ENCODE data around the gene UPF3A. TPM values are rescaled to one million over a fixed set of nuclear protein-coding genes. Genes with fewer than 3 reads are reported as not detected.

UPF3A gene
- total RNA-seq, 4 donors from 2014 or later = 19.1 to 42.5 (median 25.6) TPM

DNA sequence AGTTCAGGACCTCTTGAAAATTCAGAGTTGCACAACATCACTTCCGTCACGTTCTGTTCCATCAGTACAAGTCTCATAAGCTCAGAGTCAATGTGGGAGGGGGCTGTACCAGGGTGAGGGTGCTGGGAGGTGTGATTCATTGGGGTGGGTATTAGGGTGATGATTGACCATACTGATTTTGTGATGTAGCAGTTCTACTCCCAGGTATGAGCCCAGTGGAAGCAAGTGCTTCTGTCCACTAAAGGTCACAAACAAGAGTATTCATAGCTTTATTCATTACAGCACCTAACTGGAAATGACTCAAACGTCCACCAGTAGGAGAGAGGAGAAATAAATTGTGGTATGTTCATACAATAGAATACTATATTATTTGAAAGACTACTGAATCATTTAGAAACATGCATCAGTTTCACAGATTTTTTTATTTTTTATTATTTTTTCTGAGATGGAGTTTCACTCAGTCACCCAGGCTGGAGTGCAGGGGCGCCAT lies 12.1 kb upstream of the UPF3A start:
- intact Hi-C loops (cut with DNase I) = no loop called here
- no peaks in the 10 kb centered on the region for H3K27me3 ChIP-seq
- H3K27ac ChIP-seq = no peak overlapping the region
- no peak overlapping the region for H3K4me3 ChIP-seq
- H3K4me1 ChIP-seq = no peaks in the 10 kb centered on the region
- DNase-seq = no peak
- 87 to 89% methylated on average over 4 of the region's 4 CpGs for WGBS, 2 donors
- H3K36me3 ChIP-seq = peaks cover 11 to 96% (median 41%) of the 10 kb centered on the region in 3 donors
- no peak for TF ChIP-seq POLR2A (IDR thresholded peaks at IDR 0.05)
- TF ChIP-seq, protein P1, sequence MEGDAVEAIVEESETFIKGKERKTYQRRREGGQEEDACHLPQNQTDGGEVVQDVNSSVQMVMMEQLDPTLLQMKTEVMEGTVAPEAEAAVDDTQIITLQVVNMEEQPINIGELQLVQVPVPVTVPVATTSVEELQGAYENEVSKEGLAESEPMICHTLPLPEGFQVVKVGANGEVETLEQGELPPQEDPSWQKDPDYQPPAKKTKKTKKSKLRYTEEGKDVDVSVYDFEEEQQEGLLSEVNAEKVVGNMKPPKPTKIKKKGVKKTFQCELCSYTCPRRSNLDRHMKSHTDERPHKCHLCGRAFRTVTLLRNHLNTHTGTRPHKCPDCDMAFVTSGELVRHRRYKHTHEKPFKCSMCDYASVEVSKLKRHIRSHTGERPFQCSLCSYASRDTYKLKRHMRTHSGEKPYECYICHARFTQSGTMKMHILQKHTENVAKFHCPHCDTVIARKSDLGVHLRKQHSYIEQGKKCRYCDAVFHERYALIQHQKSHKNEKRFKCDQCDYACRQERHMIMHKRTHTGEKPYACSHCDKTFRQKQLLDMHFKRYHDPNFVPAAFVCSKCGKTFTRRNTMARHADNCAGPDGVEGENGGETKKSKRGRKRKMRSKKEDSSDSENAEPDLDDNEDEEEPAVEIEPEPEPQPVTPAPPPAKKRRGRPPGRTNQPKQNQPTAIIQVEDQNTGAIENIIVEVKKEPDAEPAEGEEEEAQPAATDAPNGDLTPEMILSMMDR (IDR thresholded peaks at IDR 0.05) = no peak
- no peaks in the 10 kb centered on the region for H3K9me3 ChIP-seq

DNA sequence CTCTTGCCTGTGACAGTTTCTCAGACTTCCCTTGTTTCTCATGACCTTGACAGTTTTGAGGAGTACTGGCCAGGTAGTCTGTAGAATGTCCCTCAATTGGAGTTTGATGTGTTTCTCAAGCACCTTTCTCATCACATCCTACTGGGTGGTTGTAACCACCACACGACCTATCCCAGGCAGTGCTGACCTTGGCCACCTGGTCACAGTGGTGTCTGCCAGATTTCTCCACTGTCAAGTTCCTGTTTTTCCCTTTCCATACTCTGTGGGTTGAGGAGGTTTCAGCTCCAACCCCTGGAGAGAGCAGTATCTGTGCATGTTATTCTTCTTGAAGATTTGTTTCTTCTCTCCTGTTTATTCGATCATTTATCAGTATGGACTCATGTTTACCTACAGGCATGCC lies 8.4 kb upstream of the UPF3A start:
- intact Hi-C loops (cut with DNase I) = no loop called here
- 73 to 77% methylated on average over 2 of the region's 2 CpGs for WGBS, 2 donors
- no peaks in the 10 kb centered on the region for H3K9me3 ChIP-seq
- H3K27me3 ChIP-seq = no peaks in the 10 kb centered on the region
- TF ChIP-seq, protein P1 (IDR thresholded peaks at IDR 0.05) = no peak
- TF ChIP-seq POLR2A (IDR thresholded peaks at IDR 0.05) = no peak
- no peak overlapping the region for H3K27ac ChIP-seq
- no peak for DNase-seq
- no peaks in the 10 kb centered on the region for H3K4me1 ChIP-seq
- no peak overlapping the region for H3K4me3 ChIP-seq
- peaks cover 3 to 88% (median 10%) of the 10 kb centered on the region in 3 donors for H3K36me3 ChIP-seq

DNA sequence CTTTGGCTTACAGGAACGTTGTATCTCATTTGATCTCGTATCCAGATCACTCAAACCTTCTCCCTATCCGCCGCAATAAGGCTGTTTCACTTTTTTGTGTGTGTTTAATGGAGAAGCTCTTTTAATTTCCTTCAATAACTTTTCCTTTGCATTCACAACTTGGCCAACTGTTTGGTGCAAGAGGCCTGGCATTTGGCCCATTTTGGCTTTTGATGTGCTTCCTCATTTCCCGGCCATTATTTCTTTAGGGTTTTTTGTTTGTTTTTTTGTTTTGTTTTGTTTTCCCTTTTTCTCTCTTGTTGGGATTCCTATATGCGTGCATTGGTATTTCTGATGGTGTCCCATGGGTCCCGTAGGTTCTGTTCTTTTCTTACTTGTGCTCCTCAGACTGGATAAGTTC lies 6.1 kb upstream of the UPF3A start:
- H3K4me1 ChIP-seq = peaks cover 0 to 7% (median 1%) of the 10 kb centered on the region in 3 donors
- intact Hi-C loops (cut with DNase I) = no loop called here
- no peak overlapping the region for H3K27ac ChIP-seq
- no peak for DNase-seq
- 75 to 76% methylated on average over 7 of the region's 7 CpGs for WGBS, 2 donors
- H3K4me3 ChIP-seq = no peak overlapping the region
- no peaks in the 10 kb centered on the region for H3K9me3 ChIP-seq
- H3K27me3 ChIP-seq = no peaks in the 10 kb centered on the region
- peaks cover 0 to 70% (median 9%) of the 10 kb centered on the region in 3 donors for H3K36me3 ChIP-seq
- TF ChIP-seq, protein P1 (IDR thresholded peaks at IDR 0.05) = no peak
- TF ChIP-seq POLR2A (IDR thresholded peaks at IDR 0.05) = no peak

DNA sequence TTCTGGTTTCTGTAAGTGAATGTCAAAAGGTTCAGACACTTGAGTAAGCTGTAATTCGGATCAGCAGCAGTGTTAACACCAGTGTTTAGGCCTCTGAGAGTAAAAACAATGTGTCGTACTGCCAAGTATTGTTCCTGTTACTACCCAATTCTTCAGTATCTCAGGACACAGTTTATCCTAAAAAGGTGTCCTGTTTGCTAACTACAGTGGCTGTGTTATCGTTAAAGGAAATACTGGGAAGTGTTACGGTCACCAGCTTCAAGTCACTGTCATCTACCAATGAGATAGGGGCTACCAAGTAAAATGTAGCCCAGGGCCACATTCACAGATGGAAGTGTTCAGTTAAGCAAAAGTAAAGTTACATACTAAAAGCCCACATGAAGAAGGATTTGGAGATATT lies 2.3 kb upstream of the UPF3A start:
- TF ChIP-seq, protein P1 (IDR thresholded peaks at IDR 0.05) = no peak
- no peak for TF ChIP-seq POLR2A (IDR thresholded peaks at IDR 0.05)
- WGBS, 2 donors = 86 to 90% methylated on average over 4 of the region's 4 CpGs
- no peak overlapping the region for H3K27ac ChIP-seq

DNA sequence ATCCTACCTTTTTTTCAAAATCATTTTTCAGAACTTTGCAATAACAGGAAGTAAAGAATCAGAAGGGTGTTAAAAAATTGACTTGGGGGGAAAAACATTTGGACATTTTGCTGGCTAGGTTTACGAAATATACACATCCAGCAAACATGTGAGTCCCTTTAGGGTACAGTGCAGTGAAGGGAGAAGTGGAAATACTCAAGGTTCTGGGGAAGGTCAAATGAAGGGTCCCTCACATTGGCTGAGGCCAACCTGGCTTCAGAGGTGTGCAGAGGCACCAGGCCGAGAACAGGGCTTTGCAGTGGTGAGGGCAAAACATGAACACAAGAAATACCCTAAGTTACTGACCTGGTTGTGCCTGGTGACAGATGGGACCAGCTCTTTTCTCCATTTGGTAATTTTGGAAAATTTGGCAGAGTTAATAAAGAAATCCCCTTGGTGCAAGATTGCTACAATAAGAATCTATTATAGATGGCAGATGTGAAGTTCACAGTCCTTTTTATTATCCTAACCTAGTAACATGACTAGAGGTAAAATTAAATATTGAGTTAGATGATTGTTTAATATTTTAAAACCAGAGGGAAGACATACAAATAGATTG lies 1.5 kb upstream of the UPF3A start:
- DNase-seq = no peak

More for the DNA sequence above, 2.3 kb upstream of the UPF3A start:
- no peak overlapping the region for H3K4me3 ChIP-seq
- H3K36me3 ChIP-seq = peaks cover 0 to 40% (median 0%) of the 10 kb centered on the region in 3 donors
- H3K27me3 ChIP-seq = no peaks in the 10 kb centered on the region
- H3K9me3 ChIP-seq = no peaks in the 10 kb centered on the region
- intact Hi-C loops (cut with DNase I) = no loop called here
- DNase-seq = no peak
- peaks cover 2 to 32% (median 12%) of the 10 kb centered on the region in 3 donors for H3K4me1 ChIP-seq

More for the DNA sequence above, 1.5 kb upstream of the UPF3A start:
- Histone ChIP-seq H3K27ac (peak overlapping the region; percentile 24 to 99 (median 98)), H3K27me3 (no peaks in the 10 kb centered on the region), H3K4me3 (no peak overlapping the region), H3K9me3 (no peaks in the 10 kb centered on the region), H3K4me1 (peaks cover 2 to 38% (median 12%) of the 10 kb centered on the region in 3 donors), H3K36me3 (peaks cover 0 to 40% (median 0%) of the 10 kb centered on the region in 3 donors)
- intact Hi-C loops (cut with DNase I) = no loop called here
- TF ChIP-seq POLR2A (IDR thresholded peaks at IDR 0.05) = no peak
- TF ChIP-seq, protein P1 (IDR thresholded peaks at IDR 0.05) = no peak
- 92 to 94% methylated on average over 2 of the region's 2 CpGs for WGBS, 2 donors
